ENCODE measurements around the gene IGF2BP2. TPM values are rescaled to one million over a fixed set of nuclear protein-coding genes. Genes with fewer than 3 reads are reported as not detected.
"Not testable (repeated sequence)": the region's sequence is repeated elsewhere in the genome, so short reads cannot be mapped to it uniquely, and the experiment has no call there.

Gene IGF2BP2
- total and polyA plus RNA-seq, 4 donors = 33.0 to 63.4 (median 58.3) TPM

GRCh38 chr3:185815391-185816282 lies 9.2 kb downstream of the IGF2BP2 start:
- H3K27me3 ChIP-seq (ENCODE audit: control insufficient read depth, insufficient read depth, low read length) = no peaks in the 10 kb centered on the region
- H3K9me3 ChIP-seq (ENCODE audit: control insufficient read depth, insufficient read depth, low read length) = no peaks in the 10 kb centered on the region
- no peaks in the 10 kb centered on the region for H3K36me3 ChIP-seq (ENCODE audit: control insufficient read depth, insufficient read depth, low read length)
- peaks cover 12% of the 10 kb centered on the region for H3K4me1 ChIP-seq (ENCODE audit: control insufficient read depth, insufficient read depth, low read length)
- no peak overlapping the region for H3K27ac ChIP-seq (ENCODE audit: low read depth, low read length)
- H3K4me3 ChIP-seq (ENCODE audit: low read depth, low read length) = no peak overlapping the region
- WGBS (ENCODE audit: insufficient coverage) = 74% methylated on average over 2 of the region's 11 CpGs
- DNase-seq (ENCODE audit: low read depth in 4 of 6, low spot score in 6 of 6) = no peak

- WGBS (ENCODE audit: insufficient coverage) = no CpG with 5 or more reads among the region's 4 CpGs
- Histone ChIP-seq H3K27me3 (ENCODE audit: control insufficient read depth, insufficient read depth, low read length) (no peaks in the 10 kb centered on the region), H3K4me1 (ENCODE audit: control insufficient read depth, insufficient read depth, low read length) (peaks cover 16% of the 10 kb centered on the region), H3K4me3 (ENCODE audit: low read depth, low read length) (no peak overlapping the region), H3K27ac (ENCODE audit: low read depth, low read length) (no peak overlapping the region), H3K36me3 (ENCODE audit: control insufficient read depth, insufficient read depth, low read length) (no peaks in the 10 kb centered on the region), H3K9me3 (ENCODE audit: control insufficient read depth, insufficient read depth, low read length) (no peaks in the 10 kb centered on the region)
- no peak for DNase-seq (ENCODE audit: low read depth in 4 of 6, low spot score in 6 of 6)
Observed at GRCh38 chr3:185813691-185814215, 11.1 kb downstream of the IGF2BP2 start.

- WGBS (ENCODE audit: insufficient coverage) = no CpG with 5 or more reads among the region's 2 CpGs
- Histone ChIP-seq H3K27ac (ENCODE audit: low read depth, low read length) (no peak overlapping the region), H3K4me1 (ENCODE audit: control insufficient read depth, insufficient read depth, low read length) (peaks cover 16% of the 10 kb centered on the region), H3K27me3 (ENCODE audit: control insufficient read depth, insufficient read depth, low read length) (no peaks in the 10 kb centered on the region), H3K4me3 (ENCODE audit: low read depth, low read length) (no peak overlapping the region), H3K9me3 (ENCODE audit: control insufficient read depth, insufficient read depth, low read length) (no peaks in the 10 kb centered on the region), H3K36me3 (ENCODE audit: control insufficient read depth, insufficient read depth, low read length) (no peaks in the 10 kb centered on the region)
- no peak for DNase-seq (ENCODE audit: low read depth in 4 of 6, low spot score in 6 of 6)
Observed at GRCh38 chr3:185813205-185813604, 11.6 kb downstream of the IGF2BP2 start.

GRCh38 chr3:185807445-185808068 lies 17.3 kb downstream of the IGF2BP2 start:
- DNase-seq (ENCODE audit: low read depth in 4 of 6, low spot score in 6 of 6) = no peak
- Histone ChIP-seq H3K36me3 (ENCODE audit: control insufficient read depth, insufficient read depth, low read length) (no peaks in the 10 kb centered on the region), H3K4me3 (ENCODE audit: low read depth, low read length) (no peak overlapping the region), H3K9me3 (ENCODE audit: control insufficient read depth, insufficient read depth, low read length) (no peaks in the 10 kb centered on the region), H3K27ac (ENCODE audit: low read depth, low read length) (no peak overlapping the region), H3K27me3 (ENCODE audit: control insufficient read depth, insufficient read depth, low read length) (no peaks in the 10 kb centered on the region), H3K4me1 (ENCODE audit: control insufficient read depth, insufficient read depth, low read length) (peaks cover 11% of the 10 kb centered on the region)
- WGBS (ENCODE audit: insufficient coverage) = 67% methylated on average over 1 of the region's 3 CpGs

GRCh38 chr3:185798831-185799110 lies 26.1 kb downstream of the IGF2BP2 start:
- H3K36me3 ChIP-seq (ENCODE audit: control insufficient read depth, insufficient read depth, low read length); H3K9me3 ChIP-seq (ENCODE audit: control insufficient read depth, insufficient read depth, low read length); H3K4me3 ChIP-seq (ENCODE audit: low read depth, low read length); H3K4me1 ChIP-seq (ENCODE audit: control insufficient read depth, insufficient read depth, low read length); H3K27ac ChIP-seq (ENCODE audit: low read depth, low read length); H3K27me3 ChIP-seq (ENCODE audit: control insufficient read depth, insufficient read depth, low read length); DNase-seq (ENCODE audit: low read depth in 4 of 6, low spot score in 6 of 6): not testable (repeated sequence)
- WGBS (ENCODE audit: insufficient coverage) = 84% methylated on average over 6 of the region's 6 CpGs

- WGBS (ENCODE audit: insufficient coverage) = 94% methylated on average over 2 of the region's 8 CpGs
- no peak overlapping the region for H3K4me3 ChIP-seq (ENCODE audit: low read depth, low read length)
Observed at GRCh38 chr3:185797993-185798830, 26.6 kb downstream of the IGF2BP2 start.

GRCh38 chr3:185797108-185797881 lies 27.5 kb downstream of the IGF2BP2 start:
- H3K27ac ChIP-seq (ENCODE audit: low read depth, low read length) = no peak overlapping the region
- no peaks in the 10 kb centered on the region for H3K27me3 ChIP-seq (ENCODE audit: control insufficient read depth, insufficient read depth, low read length)
- no peaks in the 10 kb centered on the region for H3K36me3 ChIP-seq (ENCODE audit: control insufficient read depth, insufficient read depth, low read length)
- no peak overlapping the region for H3K4me3 ChIP-seq (ENCODE audit: low read depth, low read length)
- WGBS (ENCODE audit: insufficient coverage) = 73% methylated on average over 5 of the region's 8 CpGs
- H3K4me1 ChIP-seq (ENCODE audit: control insufficient read depth, insufficient read depth, low read length) = no peaks in the 10 kb centered on the region
- peaks cover 1% of the 10 kb centered on the region for H3K9me3 ChIP-seq (ENCODE audit: control insufficient read depth, insufficient read depth, low read length)
- DNase-seq (ENCODE audit: low read depth in 4 of 6, low spot score in 6 of 6) = no peak

More at GRCh38 chr3:185797993-185798830, 26.6 kb downstream of the IGF2BP2 start:
- H3K27ac ChIP-seq (ENCODE audit: low read depth, low read length) = no peak overlapping the region
- no peaks in the 10 kb centered on the region for H3K36me3 ChIP-seq (ENCODE audit: control insufficient read depth, insufficient read depth, low read length)
- H3K4me1 ChIP-seq (ENCODE audit: control insufficient read depth, insufficient read depth, low read length) = no peaks in the 10 kb centered on the region
- no peak for DNase-seq (ENCODE audit: low read depth in 4 of 6, low spot score in 6 of 6)
- H3K27me3 ChIP-seq (ENCODE audit: control insufficient read depth, insufficient read depth, low read length) = no peaks in the 10 kb centered on the region
- peaks cover 1% of the 10 kb centered on the region for H3K9me3 ChIP-seq (ENCODE audit: control insufficient read depth, insufficient read depth, low read length)

GRCh38 chr3:185796431-185797107 lies 28.3 kb downstream of the IGF2BP2 start:
- 68% methylated on average over 2 of the region's 7 CpGs for WGBS (ENCODE audit: insufficient coverage)
- Histone ChIP-seq H3K4me1 (ENCODE audit: control insufficient read depth, insufficient read depth, low read length) (no peaks in the 10 kb centered on the region), H3K36me3 (ENCODE audit: control insufficient read depth, insufficient read depth, low read length) (no peaks in the 10 kb centered on the region), H3K27ac (ENCODE audit: low read depth, low read length) (no peak overlapping the region), H3K4me3 (ENCODE audit: low read depth, low read length) (no peak overlapping the region), H3K9me3 (ENCODE audit: control insufficient read depth, insufficient read depth, low read length) (no peaks in the 10 kb centered on the region), H3K27me3 (ENCODE audit: control insufficient read depth, insufficient read depth, low read length) (no peaks in the 10 kb centered on the region)
- no peak for DNase-seq (ENCODE audit: low read depth in 4 of 6, low spot score in 6 of 6)

All from spinal cord (tissue), 10 donors.